ENCODE results near the gene SIGLEC1. TPM values are rescaled to one million over a fixed set of nuclear protein-coding genes. Genes with fewer than 3 reads are reported as not detected.

The SIGLEC1 gene
- total and polyA plus RNA-seq, 10 of the 15 experiments (the other 5 are each of a cell fraction or from before 2014, with no cell fraction given): 0.05 TPM; not detected in 9

DNA sequence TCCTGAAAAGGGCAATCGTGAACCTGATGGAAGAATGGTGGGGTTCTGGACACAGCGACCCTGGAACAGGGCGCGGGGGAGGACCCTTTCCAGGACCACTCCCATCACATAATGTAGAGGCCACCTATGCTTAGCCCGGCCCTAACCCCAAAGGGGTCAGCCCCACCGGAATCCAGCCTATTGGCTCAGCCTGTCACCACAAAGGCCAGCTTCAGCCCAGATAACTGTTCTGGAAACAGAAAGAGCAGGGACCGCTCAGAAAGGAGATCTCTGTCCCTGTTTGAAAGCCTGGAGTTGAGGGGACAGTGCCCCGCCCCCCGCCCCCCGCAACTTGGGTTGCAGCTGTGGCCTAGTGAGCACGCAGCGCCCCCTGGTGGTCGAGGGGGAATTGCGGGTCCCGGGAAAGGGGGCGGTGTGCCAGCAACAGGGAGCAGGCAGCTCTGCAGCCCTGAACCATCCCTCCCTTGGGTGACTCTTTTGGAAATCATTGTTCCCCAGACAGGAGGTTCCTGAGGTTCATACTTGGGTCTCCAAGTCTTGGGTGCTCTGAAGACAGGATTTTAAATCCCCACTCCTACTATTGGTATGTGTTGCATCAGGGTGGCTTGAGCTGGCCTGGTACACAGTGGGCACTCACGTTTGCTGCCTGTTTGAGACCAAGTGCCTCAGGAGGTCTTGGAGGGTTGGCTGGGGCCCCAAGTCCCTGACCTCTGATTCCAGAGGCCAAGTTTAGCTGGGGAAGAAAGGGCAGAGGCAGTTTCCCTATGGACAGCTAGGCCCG lies 1.5 kb downstream of the SIGLEC1 start (continued):
- no peak for TF ChIP-seq IRF5 (IDR thresholded peaks at IDR 0.05; ENCODE audit: borderline replicate concordance)
- TF ChIP-seq, protein P1, sequence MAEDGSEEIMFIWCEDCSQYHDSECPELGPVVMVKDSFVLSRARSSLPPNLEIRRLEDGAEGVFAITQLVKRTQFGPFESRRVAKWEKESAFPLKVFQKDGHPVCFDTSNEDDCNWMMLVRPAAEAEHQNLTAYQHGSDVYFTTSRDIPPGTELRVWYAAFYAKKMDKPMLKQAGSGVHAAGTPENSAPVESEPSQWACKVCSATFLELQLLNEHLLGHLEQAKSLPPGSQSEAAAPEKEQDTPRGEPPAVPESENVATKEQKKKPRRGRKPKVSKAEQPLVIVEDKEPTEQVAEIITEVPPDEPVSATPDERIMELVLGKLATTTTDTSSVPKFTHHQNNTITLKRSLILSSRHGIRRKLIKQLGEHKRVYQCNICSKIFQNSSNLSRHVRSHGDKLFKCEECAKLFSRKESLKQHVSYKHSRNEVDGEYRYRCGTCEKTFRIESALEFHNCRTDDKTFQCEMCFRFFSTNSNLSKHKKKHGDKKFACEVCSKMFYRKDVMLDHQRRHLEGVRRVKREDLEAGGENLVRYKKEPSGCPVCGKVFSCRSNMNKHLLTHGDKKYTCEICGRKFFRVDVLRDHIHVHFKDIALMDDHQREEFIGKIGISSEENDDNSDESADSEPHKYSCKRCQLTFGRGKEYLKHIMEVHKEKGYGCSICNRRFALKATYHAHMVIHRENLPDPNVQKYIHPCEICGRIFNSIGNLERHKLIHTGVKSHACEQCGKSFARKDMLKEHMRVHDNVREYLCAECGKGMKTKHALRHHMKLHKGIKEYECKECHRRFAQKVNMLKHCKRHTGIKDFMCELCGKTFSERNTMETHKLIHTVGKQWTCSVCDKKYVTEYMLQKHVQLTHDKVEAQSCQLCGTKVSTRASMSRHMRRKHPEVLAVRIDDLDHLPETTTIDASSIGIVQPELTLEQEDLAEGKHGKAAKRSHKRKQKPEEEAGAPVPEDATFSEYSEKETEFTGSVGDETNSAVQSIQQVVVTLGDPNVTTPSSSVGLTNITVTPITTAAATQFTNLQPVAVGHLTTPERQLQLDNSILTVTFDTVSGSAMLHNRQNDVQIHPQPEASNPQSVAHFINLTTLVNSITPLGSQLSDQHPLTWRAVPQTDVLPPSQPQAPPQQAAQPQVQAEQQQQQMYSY (CRISPR knock-in tag; IDR thresholded peaks at IDR 0.05): no peak
- TF ChIP-seq, protein P2, sequence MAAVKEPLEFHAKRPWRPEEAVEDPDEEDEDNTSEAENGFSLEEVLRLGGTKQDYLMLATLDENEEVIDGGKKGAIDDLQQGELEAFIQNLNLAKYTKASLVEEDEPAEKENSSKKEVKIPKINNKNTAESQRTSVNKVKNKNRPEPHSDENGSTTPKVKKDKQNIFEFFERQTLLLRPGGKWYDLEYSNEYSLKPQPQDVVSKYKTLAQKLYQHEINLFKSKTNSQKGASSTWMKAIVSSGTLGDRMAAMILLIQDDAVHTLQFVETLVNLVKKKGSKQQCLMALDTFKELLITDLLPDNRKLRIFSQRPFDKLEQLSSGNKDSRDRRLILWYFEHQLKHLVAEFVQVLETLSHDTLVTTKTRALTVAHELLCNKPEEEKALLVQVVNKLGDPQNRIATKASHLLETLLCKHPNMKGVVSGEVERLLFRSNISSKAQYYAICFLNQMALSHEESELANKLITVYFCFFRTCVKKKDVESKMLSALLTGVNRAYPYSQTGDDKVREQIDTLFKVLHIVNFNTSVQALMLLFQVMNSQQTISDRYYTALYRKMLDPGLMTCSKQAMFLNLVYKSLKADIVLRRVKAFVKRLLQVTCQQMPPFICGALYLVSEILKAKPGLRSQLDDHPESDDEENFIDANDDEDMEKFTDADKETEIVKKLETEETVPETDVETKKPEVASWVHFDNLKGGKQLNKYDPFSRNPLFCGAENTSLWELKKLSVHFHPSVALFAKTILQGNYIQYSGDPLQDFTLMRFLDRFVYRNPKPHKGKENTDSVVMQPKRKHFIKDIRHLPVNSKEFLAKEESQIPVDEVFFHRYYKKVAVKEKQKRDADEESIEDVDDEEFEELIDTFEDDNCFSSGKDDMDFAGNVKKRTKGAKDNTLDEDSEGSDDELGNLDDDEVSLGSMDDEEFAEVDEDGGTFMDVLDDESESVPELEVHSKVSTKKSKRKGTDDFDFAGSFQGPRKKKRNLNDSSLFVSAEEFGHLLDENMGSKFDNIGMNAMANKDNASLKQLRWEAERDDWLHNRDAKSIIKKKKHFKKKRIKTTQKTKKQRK (IDR thresholded peaks at IDR 0.05; ENCODE audit: low read depth, low read length): no peak
- TF ChIP-seq PAX8 (IDR thresholded peaks at IDR 0.05): no peak
- TF ChIP-seq ZBTB11 (CRISPR knock-in tag; IDR thresholded peaks at IDR 0.05): no peak
- TF ChIP-seq CHD2 (IDR thresholded peaks at IDR 0.05; ENCODE audit: borderline replicate concordance, low read depth, low read length): 0 out of 2 replicates have a peak, but pooled peaks have one; percentile 26
- no peak for TF ChIP-seq FOXK2 (IDR thresholded peaks at IDR 0.05)
- no peak for TF ChIP-seq PKNOX1 (IDR thresholded peaks at IDR 0.05)
- no peak for TF ChIP-seq RAD51 (IDR thresholded peaks at IDR 0.05)
- TF ChIP-seq ZNF217 (IDR thresholded peaks at IDR 0.05): no peak
- TF ChIP-seq BHLHE40 (IDR thresholded peaks at IDR 0.05; ENCODE audit: borderline replicate concordance in 1 of 2, low read depth in 2 of 2, low read length in 1 of 2): peak in 1 of 2 experiments; percentile 21; a peak in 1 of 4 replicates
- TF ChIP-seq NFYA (IDR thresholded peaks at IDR 0.05; ENCODE audit: borderline replicate concordance, low read depth, low read length): no peak
- TF ChIP-seq ZBED1 (IDR thresholded peaks at IDR 0.05; ENCODE audit: borderline replicate concordance): no peak
- no peak for TF ChIP-seq ESRRA (IDR thresholded peaks at IDR 0.05; ENCODE audit: low read length)
- no peak for TF ChIP-seq TBL1XR1 (IDR thresholded peaks at IDR 0.05; ENCODE audit: low read depth, low read length)
